ENCODE measurements around the gene LRRC8C. TPM values are rescaled to one million over a fixed set of nuclear protein-coding genes. Genes with fewer than 3 reads are reported as not detected.

LRRC8C gene
- total RNA-seq, 1 donor from 2014 or later, result 20.1 TPM

GRCh38 chr1:89610457-89611011, 22.4 kb upstream of the LRRC8C start:
- TF ChIP-seq CTCF (IDR thresholded peaks at IDR 0.05; ENCODE audit: unreplicated experiment), result no peak
- Mint-ChIP-seq H3K9me3 (ENCODE audit: unreplicated experiment) (no peaks in the 10 kb centered on the region), H3K27me3 (ENCODE audit: unreplicated experiment) (no peaks in the 10 kb centered on the region), H3K4me3 (ENCODE audit: unreplicated experiment) (peak overlapping the region; percentile 57), H3K27ac (ENCODE audit: unreplicated experiment) (peak overlapping the region; percentile 70), H3K4me1 (ENCODE audit: unreplicated experiment) (peaks cover 17% of the 10 kb centered on the region), H3K36me3 (ENCODE audit: low read depth, unreplicated experiment) (peaks cover 3% of the 10 kb centered on the region)
- DNase-seq (ENCODE audit: low spot score), result no peak

GRCh38 chr1:89611721-89612120, 21.2 kb upstream of the LRRC8C start:
- DNase-seq (ENCODE audit: low spot score), result no peak
- Mint-ChIP-seq H3K4me1 (ENCODE audit: unreplicated experiment) (peaks cover 17% of the 10 kb centered on the region), H3K4me3 (ENCODE audit: unreplicated experiment) (no peak overlapping the region), H3K9me3 (ENCODE audit: unreplicated experiment) (no peaks in the 10 kb centered on the region), H3K27me3 (ENCODE audit: unreplicated experiment) (no peaks in the 10 kb centered on the region), H3K36me3 (ENCODE audit: low read depth, unreplicated experiment) (peaks cover 3% of the 10 kb centered on the region), H3K27ac (ENCODE audit: unreplicated experiment) (no peak overlapping the region)
- no peak for TF ChIP-seq CTCF (IDR thresholded peaks at IDR 0.05; ENCODE audit: unreplicated experiment)

GRCh38 chr1:89613928-89614327, 19.0 kb upstream of the LRRC8C start:
- no peak overlapping the region for H3K27ac Mint-ChIP-seq (ENCODE audit: unreplicated experiment)
- no peak overlapping the region for H3K4me3 Mint-ChIP-seq (ENCODE audit: unreplicated experiment)
- H3K27me3 Mint-ChIP-seq (ENCODE audit: unreplicated experiment), result no peaks in the 10 kb centered on the region
- H3K4me1 Mint-ChIP-seq (ENCODE audit: unreplicated experiment), result peaks cover 3% of the 10 kb centered on the region
- DNase-seq (ENCODE audit: low spot score), result no peak
- H3K36me3 Mint-ChIP-seq (ENCODE audit: low read depth, unreplicated experiment), result peaks cover 10% of the 10 kb centered on the region
- no peak for TF ChIP-seq CTCF (IDR thresholded peaks at IDR 0.05; ENCODE audit: unreplicated experiment)
- no peaks in the 10 kb centered on the region for H3K9me3 Mint-ChIP-seq (ENCODE audit: unreplicated experiment)

- Mint-ChIP-seq H3K27ac (ENCODE audit: unreplicated experiment) (no peak overlapping the region), H3K4me1 (ENCODE audit: unreplicated experiment) (no peaks in the 10 kb centered on the region), H3K9me3 (ENCODE audit: unreplicated experiment) (no peaks in the 10 kb centered on the region), H3K27me3 (ENCODE audit: unreplicated experiment) (no peaks in the 10 kb centered on the region), H3K4me3 (ENCODE audit: unreplicated experiment) (no peak overlapping the region), H3K36me3 (ENCODE audit: low read depth, unreplicated experiment) (peaks cover 7% of the 10 kb centered on the region)
- DNase-seq (ENCODE audit: low spot score), result peak; percentile 30
- no peak for TF ChIP-seq CTCF (IDR thresholded peaks at IDR 0.05; ENCODE audit: unreplicated experiment)
Observed at GRCh38 chr1:89615676-89616598, 17.0 kb upstream of the LRRC8C start.

All from endothelial cell (in vitro differentiated cells).